Pericardium fibroblast (primary cell): ENCODE data around the gene F2R. TPM values are rescaled to one million over a fixed set of nuclear protein-coding genes. Genes with fewer than 3 reads are reported as not detected.

ENCODE experiments used
- total RNA-seq: library from RNA; depleted of rRNA; stranded (reverse); fragments of >200 nt; gene quantifications from 2 replicates; pipeline ENCODE4 v1.2.3, GENCODE V29; 2015

Gene F2R
- 64.1 and 74.9 TPM in 2 replicates for total RNA-seq

GRCh38 chr5:76715736-76716455, at the start of gene F2R:
F2R (plus strand) TSS chr5:76716126; CDS start chr5:76716308, 182 bp downstream.

Other genes starting within 250 kb of the F2R start
- gene F2RL2, start 92.7 kb upstream of the F2R start, total RNA-seq, result 2.6 and 12.0 TPM in 2 replicates
- gene F2RL1, start 102.9 kb downstream of the F2R start, total RNA-seq, result 7.2 and 12.6 TPM in 2 replicates
- not detected in 2 replicates for gene S100Z, start 133.9 kb downstream of the F2R start, total RNA-seq
- gene CRHBP, start 236.9 kb downstream of the F2R start, total RNA-seq, result not detected in 2 replicates